K562 (cell line): ENCODE results near the gene IL4I1. TPM values are rescaled to one million over a fixed set of nuclear protein-coding genes. Genes with fewer than 3 reads are reported as not detected.

ENCODE experiments used
- CTCF ChIP-seq, 3 experiments: IDR thresholded peaks in 2 of 3; conservative IDR thresholded peaks in 1 of 3; 2 replicates each; pipeline ENCODE4 v1.5.1; 2011 to 2012; ENCODE audit warnings: low read length in 3 of 3, mild to moderate bottlenecking in 3 of 3, control low read depth in 2 of 3, improper control_type of control experiment in 1 of 3, inconsistent platforms in 1 of 3, low read depth in 1 of 3, mixed read lengths in 1 of 3, moderate library complexity in 1 of 3; ENCODE audit not compliant: insufficient read depth in 2 of 3
- MTA2 ChIP-seq: fragments of 450-650 bp; IDR thresholded peaks from 2 replicates; pipeline ENCODE4 v1.6.1; 2016; ENCODE audit warnings: low read depth
- PATZ1 ChIP-seq: fragments of 250-450 bp; sonication (Bioruptor Pico); IDR thresholded peaks from 2 replicates; pipeline ENCODE4 v1.5.0; 2020; ENCODE audit warnings: mild to moderate bottlenecking, borderline replicate concordance
- SIN3A ChIP-seq, 2 experiments: fragments of 150-350 bp in 1 of 2; IDR thresholded peaks; 2 replicates each; pipeline ENCODE4 v1.6.1; 2011 to 2016; ENCODE audit warnings: borderline replicate concordance in 2 of 2, low read depth in 2 of 2, low read length in 2 of 2, mild to moderate bottlenecking in 2 of 2, moderate library complexity in 2 of 2; ENCODE audit not compliant: control insufficient read depth in 1 of 2
- YY1 ChIP-seq, 3 experiments: IDR thresholded peaks; 2 replicates each; pipeline ENCODE4 v1.6.1; 2011; ENCODE audit warnings: low read length in 2 of 3, mild to moderate bottlenecking in 2 of 3, moderate library complexity in 2 of 3, borderline replicate concordance in 1 of 3, control low read depth in 1 of 3, low read depth in 1 of 3; ENCODE audit not compliant: insufficient read depth in 3 of 3, insufficient replicate concordance in 2 of 3, control insufficient read depth in 1 of 3, insufficient read length in 1 of 3; ENCODE audit errors: extremely low read depth in 1 of 3
- ZNF668 ChIP-seq: fragments of 250-450 bp; sonication (Bioruptor Pico); IDR thresholded peaks from 2 replicates; pipeline ENCODE4 v1.8.0; 2022; ENCODE audit warnings: mild to moderate bottlenecking, inconsistent platforms
- ZNF740 ChIP-seq, 3 experiments: fragments of 200-800 bp in 1 of 3; sonication (Bioruptor generic) in 1 of 3; sonication (generic) in 1 of 3; formaldehyde crosslinking in 1 of 3; IDR thresholded peaks; 2 replicates each; pipeline versions ENCODE4 v1.6.1 to v1.8.0; 2016 to 2022; ENCODE audit warnings: mild to moderate bottlenecking in 2 of 3, missing compliant biosample characterization in 2 of 3, missing genetic modification characterization in 2 of 3, missing genetic modification reagents in 1 of 3
- polyA plus RNA-seq, 8 experiments: library from polyadenylated mRNA; depleted of rRNA in 4 of 8; stranded (reverse) in 5 of 8; unstranded in 3 of 8; fragments of >200 nt; fragmentation: Nextera tagmentation in 2 of 8; fragmentation: Illumina TruSeq in 1 of 8; extraction: Ambion mirVana in 2 of 8; extraction: Trizol in 1 of 8; gene quantifications; 2 replicates each; pipeline versions ENCODE4 v1.2.1 to v1.2.3, GENCODE V29; 2011 to 2014; ENCODE audit warnings: inconsistent platforms in 1 of 8, missing spikeins in 1 of 8
- total RNA-seq, 7 experiments: library from RNA; depleted of rRNA in 6 of 7; stranded (reverse); fragments of >200 nt in 6 of 7; fragmentation: Illumina TruSeq in 2 of 7; extraction: Trizol in 2 of 7; gene quantifications; 2 replicates each; pipeline versions ENCODE4 v1.2.1 to v1.2.3, GENCODE V29; 2011 to 2021; ENCODE audit warnings: low replicate concordance in 1 of 7
- TF ChIP-seq, protein P1 (sequence below): fragments of 450-650 bp; formaldehyde crosslinking; IDR thresholded peaks from 2 replicates; pipeline ENCODE4 v1.4.0; 2022; ENCODE audit warnings: missing genetic modification characterization
- TF ChIP-seq, protein P2 (sequence below): fragments of 250-450 bp; sonication (Bioruptor Pico); IDR thresholded peaks from 2 replicates; pipeline ENCODE4 v1.4.0; 2020; ENCODE audit warnings: mild to moderate bottlenecking, moderate library complexity, borderline replicate concordance

IL4I1 gene
- total and polyA plus RNA-seq, 9 of the 15 experiments (the other 6 are each of a cell fraction or from before 2014, with no cell fraction given) = 0.06 to 0.95 (median 0.43) TPM; not detected in 2

DNA sequence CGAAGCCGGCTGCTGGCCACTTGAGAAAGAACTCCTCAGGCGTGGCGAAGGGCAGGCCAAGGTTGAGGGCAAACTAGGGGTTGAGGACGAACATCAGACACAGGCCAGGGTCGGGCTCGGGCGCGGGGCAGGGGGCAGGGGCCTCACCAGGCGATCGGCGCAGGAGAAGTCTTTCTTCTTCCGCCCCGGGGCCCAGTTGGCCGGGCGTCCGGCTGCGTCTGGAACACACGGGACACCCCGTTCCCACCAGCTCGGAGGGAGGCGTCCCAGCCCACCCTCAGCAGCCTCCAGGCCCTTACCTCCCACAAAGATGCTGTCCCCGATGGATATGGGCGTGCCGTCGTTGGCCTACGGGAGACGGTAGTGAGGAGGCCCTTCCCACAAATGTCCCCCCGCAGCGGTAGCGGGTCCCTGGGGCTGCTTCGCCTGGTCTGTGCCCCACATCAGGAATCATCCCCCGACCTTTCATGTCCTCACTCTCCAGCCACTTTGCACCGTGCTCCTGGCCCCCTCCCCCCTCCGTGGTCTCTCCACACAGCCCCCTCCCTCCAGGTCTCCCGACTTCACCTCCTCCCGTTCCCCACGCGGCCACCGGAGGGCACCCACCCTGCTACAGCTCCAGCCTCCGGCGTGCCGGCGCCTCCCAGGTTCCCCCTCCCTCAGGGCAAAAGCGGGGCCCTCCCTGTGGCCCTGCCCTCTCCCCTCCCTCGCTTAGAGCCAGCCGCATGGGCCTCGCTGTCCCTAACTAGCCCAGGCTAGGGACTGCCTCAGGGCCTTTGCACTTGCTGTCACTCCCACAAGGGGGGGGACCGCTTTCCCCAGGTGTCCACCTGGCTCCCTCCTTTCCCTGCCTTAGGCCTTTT is 34.1 kb downstream of the IL4I1 start (continued):
- TF ChIP-seq, protein P1, sequence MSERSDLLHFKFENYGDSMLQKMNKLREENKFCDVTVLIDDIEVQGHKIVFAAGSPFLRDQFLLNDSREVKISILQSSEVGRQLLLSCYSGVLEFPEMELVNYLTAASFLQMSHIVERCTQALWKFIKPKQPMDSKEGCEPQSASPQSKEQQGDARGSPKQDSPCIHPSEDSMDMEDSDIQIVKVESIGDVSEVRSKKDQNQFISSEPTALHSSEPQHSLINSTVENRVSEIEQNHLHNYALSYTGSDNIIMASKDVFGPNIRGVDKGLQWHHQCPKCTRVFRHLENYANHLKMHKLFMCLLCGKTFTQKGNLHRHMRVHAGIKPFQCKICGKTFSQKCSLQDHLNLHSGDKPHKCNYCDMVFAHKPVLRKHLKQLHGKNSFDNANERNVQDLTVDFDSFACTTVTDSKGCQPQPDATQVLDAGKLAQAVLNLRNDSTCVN (CRISPR knock-in tag) = no peak
- TF ChIP-seq YY1 (IDR thresholded peaks at IDR 0.05; ENCODE audit: borderline replicate concordance in 1 of 3, control insufficient read depth in 1 of 3, extremely low read depth in 1 of 3, insufficient read depth in 3 of 3, insufficient read length in 1 of 3, insufficient replicate concordance in 2 of 3, low read depth in 1 of 3, low read length in 2 of 3) (peak in 1 of 3 experiments; percentile 13), PATZ1 (CRISPR knock-in tag) (no peak), MTA2 (no peak), ZNF740 (CRISPR knock-in tag; IDR thresholded peaks at IDR 0.05) (peak; percentile 74), ZNF740 (tag; IDR thresholded peaks at IDR 0.05) (no peak), CTCF (IDR thresholded peaks at IDR 0.05 in 2 of 3, conservative IDR thresholded peaks at IDR 0.05 in 1 of 3; ENCODE audit: insufficient read depth in 2 of 3, low read depth in 1 of 3, low read length in 3 of 3) (peak; percentile 40 to 67 (median 53); a peak in 5 of 6 replicates), SIN3A (IDR thresholded peaks at IDR 0.05; ENCODE audit: borderline replicate concordance in 2 of 2, control insufficient read depth in 1 of 2, low read depth in 2 of 2, low read length in 2 of 2) (no peak), ZNF668 (CRISPR knock-in tag) (no peak)
- TF ChIP-seq, protein P2, sequence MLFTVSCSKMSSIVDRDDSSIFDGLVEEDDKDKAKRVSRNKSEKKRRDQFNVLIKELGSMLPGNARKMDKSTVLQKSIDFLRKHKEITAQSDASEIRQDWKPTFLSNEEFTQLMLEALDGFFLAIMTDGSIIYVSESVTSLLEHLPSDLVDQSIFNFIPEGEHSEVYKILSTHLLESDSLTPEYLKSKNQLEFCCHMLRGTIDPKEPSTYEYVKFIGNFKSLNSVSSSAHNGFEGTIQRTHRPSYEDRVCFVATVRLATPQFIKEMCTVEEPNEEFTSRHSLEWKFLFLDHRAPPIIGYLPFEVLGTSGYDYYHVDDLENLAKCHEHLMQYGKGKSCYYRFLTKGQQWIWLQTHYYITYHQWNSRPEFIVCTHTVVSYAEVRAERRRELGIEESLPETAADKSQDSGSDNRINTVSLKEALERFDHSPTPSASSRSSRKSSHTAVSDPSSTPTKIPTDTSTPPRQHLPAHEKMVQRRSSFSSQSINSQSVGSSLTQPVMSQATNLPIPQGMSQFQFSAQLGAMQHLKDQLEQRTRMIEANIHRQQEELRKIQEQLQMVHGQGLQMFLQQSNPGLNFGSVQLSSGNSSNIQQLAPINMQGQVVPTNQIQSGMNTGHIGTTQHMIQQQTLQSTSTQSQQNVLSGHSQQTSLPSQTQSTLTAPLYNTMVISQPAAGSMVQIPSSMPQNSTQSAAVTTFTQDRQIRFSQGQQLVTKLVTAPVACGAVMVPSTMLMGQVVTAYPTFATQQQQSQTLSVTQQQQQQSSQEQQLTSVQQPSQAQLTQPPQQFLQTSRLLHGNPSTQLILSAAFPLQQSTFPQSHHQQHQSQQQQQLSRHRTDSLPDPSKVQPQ (CRISPR knock-in tag) = no peak
